Panc1 (cell line): ENCODE results near the gene CYP3A4. TPM values are rescaled to one million over a fixed set of nuclear protein-coding genes. Genes with fewer than 3 reads are reported as not detected.
"Not testable (repeated sequence)": the region's sequence is repeated elsewhere in the genome, so short reads cannot be mapped to it uniquely, and the experiment has no call there.

Experiments
- ATAC-seq: fragments of 200-7000 bp; cut with Tn5 transposase; 2 replicates; pipeline ENCODE4 v1.9.1; 2020; ENCODE audit warnings: mild to moderate bottlenecking, moderate library complexity
- BruUV-seq: library from RNA; stranded (reverse); fragments of 400-500 nt; replicated peaks from 2 replicates; lab custom pipeline; 2021; lab: Mats Ljungman, UMichigan
- CTCF ChIA-PET: fragments of 300-600 bp; sonication (Branson Sonifier 250); formaldehyde crosslinking; loops from one replicate; lab custom pipeline; 2022; ENCODE audit warnings: antibody characterized with exemption; lab: Charles Lee
- POLR2A ChIA-PET: fragments of 300-600 bp; sonication (Branson Sonifier 250); formaldehyde crosslinking; loops from one replicate; lab custom pipeline; 2022; ENCODE audit warnings: antibody characterized with exemption; lab: Charles Lee
- DNase-seq: peaks from one replicate; pipeline ENCODE4 v3.0.0-alpha.2; 2010; ENCODE audit warnings: low read depth, low spot score
- H3K27ac ChIP-seq: 2 replicates; pipeline ENCODE4 v1.5.1; 2011; ENCODE audit warnings: mild to moderate bottlenecking, low read length, inconsistent platforms
- H3K27me3 ChIP-seq: fragments of 200-500 bp; sonication (Bioruptor generic); 2 replicates; pipeline ENCODE4 v1.6.0; 2014; ENCODE audit warnings: low read length, inconsistent platforms; ENCODE audit not compliant: control insufficient read depth, insufficient read depth
- H3K36me3 ChIP-seq: fragments of 200-500 bp; sonication (Bioruptor generic); 2 replicates; pipeline ENCODE4 v1.5.1; 2014; ENCODE audit warnings: inconsistent platforms, mild to moderate bottlenecking, low read length, moderate library complexity; ENCODE audit not compliant: control insufficient read depth, insufficient read depth
- H3K4me1 ChIP-seq: 2 replicates; pipeline ENCODE4 v1.5.1; 2011; ENCODE audit warnings: inconsistent platforms, mild to moderate bottlenecking, low read length, moderate library complexity; ENCODE audit not compliant: control insufficient read depth, insufficient read depth
- H3K4me3 ChIP-seq, 2 experiments: 2 replicates each; pipeline ENCODE4 v1.5.1; 2011 to 2012; ENCODE audit warnings: low read depth in 2 of 2, low read length in 2 of 2, mild to moderate bottlenecking in 2 of 2, inconsistent platforms in 1 of 2, moderate library complexity in 1 of 2
- H3K9me3 ChIP-seq: fragments of 200-500 bp; sonication (Bioruptor generic); 2 replicates; pipeline ENCODE4 v1.5.1; 2014; ENCODE audit warnings: low read depth, mild to moderate bottlenecking, inconsistent platforms, low read length, moderate library complexity; ENCODE audit not compliant: control insufficient read depth, insufficient read depth
- POLR2AphosphoS5 ChIP-seq: IDR thresholded peaks from 2 replicates; pipeline ENCODE4 v1.6.1; 2012; ENCODE audit warnings: mild to moderate bottlenecking, low read depth, low read length, moderate library complexity
- REST ChIP-seq, 2 experiments: IDR thresholded peaks; 2 replicates each; pipeline ENCODE4 v1.6.1; 2011 to 2012; ENCODE audit warnings: low read depth in 2 of 2, control low read depth in 1 of 2, low read length in 1 of 2, mild to moderate bottlenecking in 1 of 2, moderate library complexity in 1 of 2; ENCODE audit not compliant: insufficient read depth in 1 of 2
- SIN3A ChIP-seq: IDR thresholded peaks from 2 replicates; pipeline ENCODE4 v1.6.1; 2012; ENCODE audit warnings: low read depth, mild to moderate bottlenecking, low read length, moderate library complexity, borderline replicate concordance; ENCODE audit not compliant: insufficient read depth
- TCF7L2 ChIP-seq: IDR thresholded peaks from 2 replicates; pipeline ENCODE4 v1.6.1; 2011; ENCODE audit warnings: mild to moderate bottlenecking, low read depth, low read length, inconsistent platforms
- in situ Hi-C: cut with HindIII; loops from 2 replicates; pipeline ENCODE4 v1.10.0; 2016; ENCODE audit warnings: low sequenced_read_pairs, low pct_unique_long_range_greater_than_20kb
- intact Hi-C: fragments of 100-400 bp; cut with micrococcal nuclease; formaldehyde crosslinking; loops from one replicate; pipeline ENCODE4 v1.10.0; 2022; ENCODE audit not compliant: unreplicated experiment
- total RNA-seq: library from RNA; stranded (reverse); gene quantifications from one replicate; pipeline ENCODE4 v1.2.1, GENCODE V29; 2021; ENCODE audit not compliant: unreplicated experiment
- TF ChIP-seq, protein P1 (sequence below): fragments of 450-650 bp; IDR thresholded peaks from 2 replicates; pipeline ENCODE4 v1.5.1; 2017; ENCODE audit warnings: mild to moderate bottlenecking

CYP3A4 gene
- total RNA-seq, 1 experiment from 2014 or later: 0.15 TPM

DNA sequence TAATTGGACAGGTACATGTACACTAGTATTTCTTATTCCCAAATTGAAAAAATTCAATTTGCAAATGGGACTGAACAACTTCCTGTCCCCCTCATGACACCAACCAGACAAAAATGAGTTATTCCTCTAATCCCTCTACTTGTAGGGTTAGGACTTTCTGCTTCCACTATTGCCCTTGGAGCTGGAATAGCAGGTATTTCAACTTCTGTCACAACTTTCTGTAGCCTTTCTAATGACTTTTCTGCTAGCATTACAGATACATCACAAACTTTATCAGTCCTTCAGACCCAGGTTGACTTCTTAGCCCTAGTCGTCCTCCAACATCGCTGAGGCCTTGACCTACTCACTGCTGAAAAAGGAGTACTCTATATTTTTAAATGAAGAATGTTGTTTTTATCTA is 55.4 kb downstream of the CYP3A4 start:
- Histone ChIP-seq H3K4me1 (no peaks in the 10 kb centered on the region), H3K9me3 (no peaks in the 10 kb centered on the region), H3K27me3 (no peaks in the 10 kb centered on the region), H3K36me3 (no peaks in the 10 kb centered on the region), H3K27ac (no peak overlapping the region), H3K4me3 (no peak overlapping the region)
- ChIA-PET CTCF (no interaction called here), POLR2A (no interaction called here)
- TF ChIP-seq, protein P1, sequence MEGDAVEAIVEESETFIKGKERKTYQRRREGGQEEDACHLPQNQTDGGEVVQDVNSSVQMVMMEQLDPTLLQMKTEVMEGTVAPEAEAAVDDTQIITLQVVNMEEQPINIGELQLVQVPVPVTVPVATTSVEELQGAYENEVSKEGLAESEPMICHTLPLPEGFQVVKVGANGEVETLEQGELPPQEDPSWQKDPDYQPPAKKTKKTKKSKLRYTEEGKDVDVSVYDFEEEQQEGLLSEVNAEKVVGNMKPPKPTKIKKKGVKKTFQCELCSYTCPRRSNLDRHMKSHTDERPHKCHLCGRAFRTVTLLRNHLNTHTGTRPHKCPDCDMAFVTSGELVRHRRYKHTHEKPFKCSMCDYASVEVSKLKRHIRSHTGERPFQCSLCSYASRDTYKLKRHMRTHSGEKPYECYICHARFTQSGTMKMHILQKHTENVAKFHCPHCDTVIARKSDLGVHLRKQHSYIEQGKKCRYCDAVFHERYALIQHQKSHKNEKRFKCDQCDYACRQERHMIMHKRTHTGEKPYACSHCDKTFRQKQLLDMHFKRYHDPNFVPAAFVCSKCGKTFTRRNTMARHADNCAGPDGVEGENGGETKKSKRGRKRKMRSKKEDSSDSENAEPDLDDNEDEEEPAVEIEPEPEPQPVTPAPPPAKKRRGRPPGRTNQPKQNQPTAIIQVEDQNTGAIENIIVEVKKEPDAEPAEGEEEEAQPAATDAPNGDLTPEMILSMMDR: no peak
- ATAC-seq: no peak
- in situ Hi-C loops: no loop called here
- BruUV-seq: no TSS peak
- intact Hi-C loops: no loop called here
- no peak for DNase-seq

DNA sequence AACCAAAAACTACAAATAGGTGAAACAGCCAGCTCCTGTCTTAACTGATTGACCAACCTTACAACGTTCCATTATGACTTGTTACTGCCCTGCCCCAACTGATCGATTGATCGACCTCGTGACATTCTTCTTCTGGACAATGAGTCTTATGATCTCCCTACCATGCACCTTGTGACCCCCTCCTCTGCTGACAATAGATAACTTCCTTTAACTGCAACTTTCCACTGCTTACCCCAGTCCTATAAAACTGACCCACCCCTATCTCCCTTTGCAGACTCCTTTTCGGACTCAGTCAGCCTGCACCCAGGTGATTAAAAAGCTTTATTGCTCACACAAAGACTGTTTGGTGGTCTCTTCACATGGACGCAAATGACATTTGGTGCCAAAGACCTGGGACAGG is 60.8 kb downstream of the CYP3A4 start:
- BruUV-seq, H3K27ac ChIP-seq, in situ Hi-C loops, H3K36me3 ChIP-seq, intact Hi-C loops, H3K27me3 ChIP-seq, ATAC-seq, H3K9me3 ChIP-seq, H3K4me1 ChIP-seq, POLR2A ChIA-PET, DNase-seq, CTCF ChIA-PET, H3K4me3 ChIP-seq: not testable (repeated sequence)

- no TSS peak for BruUV-seq
- Histone ChIP-seq H3K36me3 (no peaks in the 10 kb centered on the region), H3K4me1 (no peaks in the 10 kb centered on the region), H3K27ac (no peak overlapping the region), H3K9me3 (no peaks in the 10 kb centered on the region), H3K4me3 (no peak overlapping the region), H3K27me3 (no peaks in the 10 kb centered on the region)
- intact Hi-C loops: no loop called here
- no peak for TF ChIP-seq TCF7L2
- TF ChIP-seq SIN3A: no peak
- TF ChIP-seq, protein P1: no peak
- TF ChIP-seq REST (IDR thresholded peaks at IDR 0.05; ENCODE audit: insufficient read depth in 1 of 2, low read depth in 2 of 2, low read length in 1 of 2): no peak
- no peak for TF ChIP-seq POLR2AphosphoS5
- no peak for DNase-seq
- POLR2A ChIA-PET: no interaction called here
- CTCF ChIA-PET: no interaction called here
- in situ Hi-C loops: no loop called here
- ATAC-seq: 0 out of 2 replicates have a peak, but pooled peaks have one; percentile 45
Observed at GRCh38 chr7:99720800-99721595, 63.0 kb downstream of the CYP3A4 start.
